Activated CD8-positive, alpha-beta memory T cell treated with anti-CD3 and anti-CD28 coated beads for 48 hours (primary cell): Measurements from ENCODE around the gene RSRC1.

Experiments used
- DNase-seq, 3 experiments: peaks; one replicate each; pipeline ENCODE4 v3.0.0-alpha.2; 2020; ENCODE audit warnings: low read depth in 2 of 3, low spot score in 2 of 3

Gene RSRC1

GRCh38 chr3:158571969-158572765 lies 462.3 kb downstream of the RSRC1 start:
- no peak for DNase-seq

GRCh38 chr3:158572766-158573060 lies 462.8 kb downstream of the RSRC1 start:
- no peak for DNase-seq

- DNase-seq, result no peak
Observed at GRCh38 chr3:158573714-158574113, 463.8 kb downstream of the RSRC1 start.

GRCh38 chr3:158574646-158575045 lies 464.8 kb downstream of the RSRC1 start:
- DNase-seq, result no peak

- DNase-seq, result no peak
Observed at GRCh38 chr3:158590223-158590622, 480.3 kb downstream of the RSRC1 start.
